HCT116 (cell line): ENCODE data around the gene RBM20. TPM values are rescaled to one million over a fixed set of nuclear protein-coding genes. Genes with fewer than 3 reads are reported as not detected.

Source experiments
- ATAC-seq: fragments of 200-7000 bp; cut with Tn5 transposase; 2 replicates; pipeline ENCODE4 v1.9.1; 2020; ENCODE audit warnings: mild to moderate bottlenecking, moderate library complexity
- BruUV-seq: library from RNA; stranded (reverse); fragments of 400-500 nt; replicated peaks from 2 replicates; lab custom pipeline; 2021; lab: Mats Ljungman, UMichigan
- CTCF ChIA-PET: fragments of 300-600 bp; sonication (Branson Sonifier 250); formaldehyde crosslinking; loops from one replicate; lab custom pipeline; 2021; ENCODE audit warnings: antibody characterized with exemption; lab: Charles Lee
- POLR2A ChIA-PET: fragments of 300-600, 350-600 bp; sonication (Branson Sonifier 250); formaldehyde crosslinking; loops from one replicate; lab custom pipeline; 2021; ENCODE audit warnings: antibody characterized with exemption; lab: Charles Lee
- RAD21 ChIA-PET, 2 experiments: fragments of 300-600 bp; sonication (Branson Sonifier 250); formaldehyde crosslinking; loops; one replicate each; lab custom pipeline; 2023; ENCODE audit warnings: low total read pairs in 2 of 2; ENCODE audit not compliant: uncharacterized antibody in 2 of 2, unreplicated experiment in 2 of 2, low non-redundant PET in 1 of 2; lab: Charles Lee
- DNase-seq: peaks from one replicate; pipeline ENCODE4 v3.0.0-alpha.2; 2010; ENCODE audit warnings: low read depth, low spot score
- H2AFZ ChIP-seq: fragments of 200-600 bp; shearing (Covaris generic), sonication (generic); 2 replicates; pipeline ENCODE4 v1.6.1; 2017; ENCODE audit warnings: low read depth, mixed run types, mixed read lengths, antibody characterized with exemption, low read length; ENCODE audit not compliant: poor library complexity, severe bottlenecking
- H3K27ac ChIP-seq: 2 replicates; pipeline ENCODE4 v1.5.1; 2012; ENCODE audit warnings: low read depth, low read length
- H3K27me3 ChIP-seq: fragments of 200-600 bp; sonication (generic); 2 replicates; pipeline ENCODE4 v1.6.1; 2016; ENCODE audit warnings: mixed run types, low read length, mixed read lengths; ENCODE audit not compliant: insufficient read depth
- H3K36me3 ChIP-seq, 2 experiments: fragments of 200-500 bp in 1 of 2; fragments of 200-600 bp in 1 of 2; sonication (Bioruptor generic) in 1 of 2; sonication (generic) in 1 of 2; 2 replicates each; pipeline versions ENCODE4 v1.5.1 to v1.6.1; 2014 to 2016; ENCODE audit warnings: low read length in 2 of 2, inconsistent platforms in 1 of 2, mixed read lengths in 1 of 2, mixed run types in 1 of 2; ENCODE audit not compliant: insufficient read depth in 2 of 2, control insufficient read depth in 1 of 2
- H3K4me1 ChIP-seq, 2 experiments: fragments of 200-600 bp in 1 of 2; sonication (generic) in 1 of 2; 2 replicates each; pipeline versions ENCODE4 v1.5.1 to v1.6.1; 2012 to 2017; ENCODE audit warnings: low read length in 2 of 2, inconsistent platforms in 1 of 2, mild to moderate bottlenecking in 1 of 2, mixed read lengths in 1 of 2, mixed run types in 1 of 2, moderate library complexity in 1 of 2; ENCODE audit not compliant: insufficient read depth in 2 of 2, control insufficient read depth in 1 of 2
- H3K4me2 ChIP-seq: fragments of 200-600 bp; sonication (generic); 2 replicates; pipeline ENCODE4 v1.6.1; 2017; ENCODE audit warnings: mixed run types, low read length, mixed read lengths
- H3K4me3 ChIP-seq, 2 experiments: fragments of 200-600 bp in 1 of 2; sonication (generic) in 1 of 2; replicated peaks in 1 of 2; 2 replicates each; pipeline ENCODE4 v1.5.1; 2011 to 2016; ENCODE audit warnings: low read length in 2 of 2, control low read depth in 1 of 2, low read depth in 1 of 2, mild to moderate bottlenecking in 1 of 2, mixed read lengths in 1 of 2, mixed run types in 1 of 2
- H3K79me2 ChIP-seq: fragments of 200-600 bp; sonication (generic); 2 replicates; pipeline ENCODE4 v1.6.1; 2017; ENCODE audit warnings: mild to moderate bottlenecking, mixed run types, low read length, moderate library complexity, mixed read lengths; ENCODE audit not compliant: insufficient read depth
- H3K9ac ChIP-seq: fragments of 200-600 bp; sonication (generic); 2 replicates; pipeline ENCODE4 v1.6.1; 2016; ENCODE audit warnings: low read length, mixed read lengths
- H3K9me2 ChIP-seq: fragments of 200-600 bp; sonication (generic), shearing (Covaris generic); 2 replicates; pipeline ENCODE4 v1.6.1; 2017; ENCODE audit warnings: mixed run types, mild to moderate bottlenecking, moderate library complexity; ENCODE audit not compliant: insufficient read depth
- H3K9me3 ChIP-seq, 2 experiments: fragments of 200-500 bp in 1 of 2; fragments of 200-600 bp in 1 of 2; sonication (Bioruptor generic) in 1 of 2; sonication (generic) in 1 of 2; 2 replicates each; pipeline ENCODE4 v1.6.1; 2014 to 2017; ENCODE audit warnings: low read length in 2 of 2, mixed read lengths in 2 of 2, inconsistent platforms in 1 of 2, low read depth in 1 of 2, mild to moderate bottlenecking in 1 of 2, mixed run types in 1 of 2, moderate library complexity in 1 of 2; ENCODE audit not compliant: control insufficient read depth in 1 of 2, insufficient read depth in 1 of 2
- H4K20me1 ChIP-seq: fragments of 200-600 bp; sonication (generic), shearing (Covaris generic); 2 replicates; pipeline ENCODE4 v1.6.1; 2017; ENCODE audit warnings: mixed run types, mild to moderate bottlenecking, moderate library complexity; ENCODE audit not compliant: insufficient read depth
- CBX3 ChIP-seq: IDR thresholded peaks from 2 replicates; pipeline ENCODE4 v1.6.1; 2012; ENCODE audit warnings: low read depth
- CEBPB ChIP-seq: IDR thresholded peaks from 2 replicates; pipeline ENCODE4 v1.6.1; 2012; ENCODE audit warnings: low read depth
- ELF1 ChIP-seq: IDR thresholded peaks from 2 replicates; pipeline ENCODE4 v1.6.1; 2012; ENCODE audit warnings: low read depth, borderline replicate concordance
- EZH2 ChIP-seq: fragments of 200-600 bp; sonication (generic); IDR thresholded peaks from 2 replicates; pipeline ENCODE4 v1.6.1; 2017; ENCODE audit warnings: antibody characterized with exemption, mixed run types
- EZH2phosphoT487 ChIP-seq: fragments of 200-600 bp; IDR thresholded peaks from 2 replicates; pipeline ENCODE4 v1.6.1; 2018; ENCODE audit warnings: antibody characterized with exemption, borderline replicate concordance
- JUND ChIP-seq: IDR thresholded peaks from 2 replicates; pipeline ENCODE4 v1.6.1; 2012
- POLR2A ChIP-seq: IDR thresholded peaks from 2 replicates; pipeline ENCODE4 v1.7.0; 2011; ENCODE audit warnings: borderline replicate concordance; ENCODE audit not compliant: insufficient read depth, insufficient read length; ENCODE audit errors: extremely low read depth
- POLR2AphosphoS5 ChIP-seq: IDR thresholded peaks from 2 replicates; pipeline ENCODE4 v1.6.1; 2011; ENCODE audit warnings: mild to moderate bottlenecking, low read depth, low read length, moderate library complexity
- SRF ChIP-seq: IDR thresholded peaks from 2 replicates; pipeline ENCODE4 v1.6.1; 2012; ENCODE audit warnings: low read depth
- YY1 ChIP-seq: IDR thresholded peaks from 2 replicates; pipeline ENCODE4 v1.6.1; 2011; ENCODE audit warnings: low read length, low read depth, moderate library complexity, mild to moderate bottlenecking; ENCODE audit not compliant: insufficient replicate concordance; ENCODE audit errors: extremely low read depth
- ZNF274 ChIP-seq: fragments of 200-500 bp; sonication (Bioruptor generic); IDR thresholded peaks from 2 replicates; pipeline ENCODE4 v1.6.1; 2014; ENCODE audit warnings: mild to moderate bottlenecking, low read depth, low read length, inconsistent platforms
- intact Hi-C: fragments of 100-400 bp; cut with micrococcal nuclease; formaldehyde crosslinking; loops from 2 replicates; pipeline ENCODE4 v1.10.0; 2022
- total RNA-seq: library from RNA; stranded (reverse); gene quantifications from one replicate; pipeline ENCODE4 v1.2.1, GENCODE V29; 2021; ENCODE audit not compliant: unreplicated experiment
- TF ChIP-seq, protein P1 (sequence below): IDR thresholded peaks from 2 replicates; pipeline ENCODE4 v1.6.1; 2011; ENCODE audit warnings: mild to moderate bottlenecking, low read length, moderate library complexity; ENCODE audit not compliant: insufficient replicate concordance; ENCODE audit errors: extremely low read depth
- TF ChIP-seq, protein P2 (sequence below): IDR thresholded peaks from 2 replicates; pipeline ENCODE4 v1.6.1; 2012
- TF ChIP-seq, protein P3 (sequence below): IDR thresholded peaks from 2 replicates; pipeline ENCODE4 v1.6.1; 2012

RBM20 gene
- total RNA-seq, 1 experiment from 2014 or later = 2.0 TPM

DNA sequence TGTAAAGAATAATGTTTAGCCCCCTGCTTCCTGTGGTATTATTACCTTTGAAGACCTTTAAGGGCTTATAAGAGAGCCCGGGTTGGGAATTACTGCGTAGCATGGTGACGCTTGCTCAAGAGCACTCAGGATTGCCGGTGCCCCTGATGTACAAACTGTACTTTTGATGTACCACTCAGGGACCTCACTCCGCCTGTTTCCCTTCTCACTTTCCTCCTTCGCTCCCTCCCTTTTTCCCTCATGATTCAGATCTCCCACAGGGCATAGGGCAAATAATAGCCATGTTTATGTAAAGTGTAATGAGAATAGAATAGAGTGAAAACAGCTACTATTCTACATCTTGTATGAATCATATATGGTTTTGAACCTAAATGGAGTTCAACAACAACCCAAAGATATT is 149.8 kb downstream of the RBM20 start:
- BruUV-seq = no TSS peak
- Histone ChIP-seq H3K4me3 (no peak overlapping the region), H3K4me1 (no peaks in the 10 kb centered on the region), H3K9ac (no peak overlapping the region), H3K9me2 (no peaks in the 10 kb centered on the region), H3K79me2 (no peaks in the 10 kb centered on the region), H4K20me1 (no peaks in the 10 kb centered on the region), H3K27ac (no peak overlapping the region), H3K36me3 (no peaks in the 10 kb centered on the region), H3K9me3 (no peaks in the 10 kb centered on the region), H3K4me2 (no peak overlapping the region), H2AFZ (no peak overlapping the region), H3K27me3 (no peaks in the 10 kb centered on the region)
- TF ChIP-seq, protein P1, sequence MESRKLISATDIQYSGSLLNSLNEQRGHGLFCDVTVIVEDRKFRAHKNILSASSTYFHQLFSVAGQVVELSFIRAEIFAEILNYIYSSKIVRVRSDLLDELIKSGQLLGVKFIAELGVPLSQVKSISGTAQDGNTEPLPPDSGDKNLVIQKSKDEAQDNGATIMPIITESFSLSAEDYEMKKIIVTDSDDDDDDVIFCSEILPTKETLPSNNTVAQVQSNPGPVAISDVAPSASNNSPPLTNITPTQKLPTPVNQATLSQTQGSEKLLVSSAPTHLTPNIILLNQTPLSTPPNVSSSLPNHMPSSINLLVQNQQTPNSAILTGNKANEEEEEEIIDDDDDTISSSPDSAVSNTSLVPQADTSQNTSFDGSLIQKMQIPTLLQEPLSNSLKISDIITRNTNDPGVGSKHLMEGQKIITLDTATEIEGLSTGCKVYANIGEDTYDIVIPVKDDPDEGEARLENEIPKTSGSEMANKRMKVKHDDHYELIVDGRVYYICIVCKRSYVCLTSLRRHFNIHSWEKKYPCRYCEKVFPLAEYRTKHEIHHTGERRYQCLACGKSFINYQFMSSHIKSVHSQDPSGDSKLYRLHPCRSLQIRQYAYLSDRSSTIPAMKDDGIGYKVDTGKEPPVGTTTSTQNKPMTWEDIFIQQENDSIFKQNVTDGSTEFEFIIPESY = no peak
- TF ChIP-seq CBX3 (no peak), EZH2 (no peak), YY1 (no peak), ELF1 (no peak), SRF (no peak), EZH2phosphoT487 (no peak), POLR2AphosphoS5 (no peak), POLR2A (no peak), ZNF274 (no peak), JUND (no peak), CEBPB (no peak)
- TF ChIP-seq, protein P2, sequence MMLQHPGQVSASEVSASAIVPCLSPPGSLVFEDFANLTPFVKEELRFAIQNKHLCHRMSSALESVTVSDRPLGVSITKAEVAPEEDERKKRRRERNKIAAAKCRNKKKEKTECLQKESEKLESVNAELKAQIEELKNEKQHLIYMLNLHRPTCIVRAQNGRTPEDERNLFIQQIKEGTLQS = no peak
- TF ChIP-seq, protein P3, sequence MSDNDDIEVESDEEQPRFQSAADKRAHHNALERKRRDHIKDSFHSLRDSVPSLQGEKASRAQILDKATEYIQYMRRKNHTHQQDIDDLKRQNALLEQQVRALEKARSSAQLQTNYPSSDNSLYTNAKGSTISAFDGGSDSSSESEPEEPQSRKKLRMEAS = no peak
- intact Hi-C loops = no loop called here
- ChIA-PET CTCF (no interaction called here), RAD21 (no interaction called here), POLR2A (no interaction called here)
- ATAC-seq = no peak
- no peak for DNase-seq
